Mucosa of gallbladder (tissue), 1 donor: Measurements from ENCODE around the gene GPR78. TPM values are rescaled to one million over a fixed set of nuclear protein-coding genes. Genes with fewer than 3 reads are reported as not detected.
"Not testable (repeated sequence)": the region's sequence is repeated elsewhere in the genome, so short reads cannot be mapped to it uniquely, and the experiment has no call there.

Source experiments
- DNase-seq: peaks from one replicate; pipeline ENCODE4 v3.0.0-alpha.2; 2020; ENCODE audit warnings: low spot score
- total RNA-seq: library from RNA; stranded (reverse); gene quantifications from one replicate; pipeline ENCODE4 v1.2.1, GENCODE V29; 2021
- donor health status: DM: no; HTN: no; CAD: no.

Gene GPR78
- total RNA-seq, 1 donor from 2014 or later, result 0.29 TPM

DNA sequence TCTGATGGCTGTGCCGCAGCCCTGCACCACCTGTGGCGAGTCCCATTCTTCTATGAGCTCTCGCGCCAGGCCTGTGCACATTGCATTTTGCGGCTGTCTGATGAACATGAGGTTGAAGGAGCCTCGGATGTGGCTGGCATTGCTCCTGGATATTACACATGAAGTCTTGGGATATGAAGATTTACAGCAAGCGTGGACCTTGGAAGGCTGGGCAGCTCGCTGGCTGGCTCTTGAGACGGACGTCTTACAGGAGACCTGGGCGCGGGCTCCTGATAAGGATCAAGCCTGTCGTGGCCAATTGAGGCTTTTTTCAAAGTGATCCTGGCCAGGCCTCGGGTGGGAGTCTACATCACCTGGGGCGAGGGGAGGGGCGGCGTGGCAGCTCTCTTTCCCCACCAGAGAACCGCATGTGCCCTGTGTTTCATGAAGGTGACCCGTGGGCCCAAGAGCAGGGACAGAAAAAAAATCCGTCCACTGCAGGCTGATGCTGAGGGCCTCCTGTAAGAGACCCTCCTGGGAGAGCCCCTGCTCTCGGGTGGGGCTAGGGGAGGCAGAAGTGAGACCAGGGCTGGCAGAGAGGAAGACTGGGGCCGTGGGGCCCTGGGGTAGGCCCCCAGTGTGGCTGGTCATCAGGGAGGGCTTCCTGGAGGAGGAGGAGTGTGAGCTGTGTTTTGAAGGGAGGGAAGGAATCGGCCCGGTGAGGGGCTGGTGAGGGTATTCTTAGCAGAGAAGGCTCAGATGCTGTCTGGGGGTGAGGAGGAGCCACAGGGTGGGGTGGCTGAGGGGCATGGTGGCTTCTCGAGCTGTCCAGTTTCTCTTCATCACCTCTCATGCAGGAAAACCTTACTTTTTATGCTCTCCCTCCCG, 36.0 kb downstream of the GPR78 start:
- DNase-seq, result no peak

GRCh38 chr4:8616831-8617230, 36.6 kb downstream of the GPR78 start:
- DNase-seq, result no peak

DNA sequence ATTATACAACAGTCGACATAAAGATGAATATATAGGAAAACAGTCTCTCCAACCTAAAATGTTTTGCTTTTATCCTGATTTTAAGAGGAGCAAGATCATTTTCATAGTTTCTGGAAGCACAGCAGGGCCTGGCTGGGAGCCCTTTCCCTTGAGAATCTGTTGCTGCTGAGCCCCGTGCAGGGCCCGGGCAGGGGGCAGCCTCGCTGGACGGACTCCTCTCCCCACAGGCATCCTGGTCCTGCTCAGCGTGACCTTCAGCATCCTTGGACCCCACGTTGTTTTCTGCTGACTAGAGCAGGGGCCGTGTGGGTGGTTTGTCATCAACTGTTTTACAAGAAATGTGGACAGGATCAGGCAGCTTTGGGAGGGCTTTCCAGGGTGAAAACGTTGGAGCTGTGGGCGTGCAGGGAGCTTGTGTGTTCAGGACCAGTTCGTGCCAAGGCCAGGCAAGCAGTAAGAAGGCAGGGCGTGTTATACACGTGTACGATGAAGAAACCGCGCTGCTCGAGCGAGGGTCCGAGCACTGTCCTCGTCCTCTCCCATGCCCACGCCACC, 37.4 kb downstream of the GPR78 start:
- DNase-seq, result no peak

DNA sequence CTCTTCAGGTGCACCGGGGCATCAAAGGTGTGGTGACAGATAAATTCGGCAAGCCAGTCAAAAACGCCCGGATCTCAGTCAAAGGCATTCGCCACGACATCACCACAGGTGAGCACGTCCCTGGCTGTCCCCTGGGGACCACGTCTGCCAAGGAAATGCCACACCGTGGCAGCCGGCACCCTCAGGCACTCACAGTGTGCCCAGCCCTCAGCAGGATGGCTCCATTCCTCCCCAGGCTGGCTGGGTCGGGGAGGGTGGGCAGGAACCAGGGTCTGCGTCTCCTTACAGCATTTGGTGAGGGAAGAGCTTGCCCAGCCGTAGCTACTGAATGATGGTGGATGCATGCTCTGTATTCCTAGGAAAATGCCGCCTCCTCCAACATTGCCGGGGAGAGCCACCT, 38.2 kb downstream of the GPR78 start:
- DNase-seq, result no peak

DNA sequence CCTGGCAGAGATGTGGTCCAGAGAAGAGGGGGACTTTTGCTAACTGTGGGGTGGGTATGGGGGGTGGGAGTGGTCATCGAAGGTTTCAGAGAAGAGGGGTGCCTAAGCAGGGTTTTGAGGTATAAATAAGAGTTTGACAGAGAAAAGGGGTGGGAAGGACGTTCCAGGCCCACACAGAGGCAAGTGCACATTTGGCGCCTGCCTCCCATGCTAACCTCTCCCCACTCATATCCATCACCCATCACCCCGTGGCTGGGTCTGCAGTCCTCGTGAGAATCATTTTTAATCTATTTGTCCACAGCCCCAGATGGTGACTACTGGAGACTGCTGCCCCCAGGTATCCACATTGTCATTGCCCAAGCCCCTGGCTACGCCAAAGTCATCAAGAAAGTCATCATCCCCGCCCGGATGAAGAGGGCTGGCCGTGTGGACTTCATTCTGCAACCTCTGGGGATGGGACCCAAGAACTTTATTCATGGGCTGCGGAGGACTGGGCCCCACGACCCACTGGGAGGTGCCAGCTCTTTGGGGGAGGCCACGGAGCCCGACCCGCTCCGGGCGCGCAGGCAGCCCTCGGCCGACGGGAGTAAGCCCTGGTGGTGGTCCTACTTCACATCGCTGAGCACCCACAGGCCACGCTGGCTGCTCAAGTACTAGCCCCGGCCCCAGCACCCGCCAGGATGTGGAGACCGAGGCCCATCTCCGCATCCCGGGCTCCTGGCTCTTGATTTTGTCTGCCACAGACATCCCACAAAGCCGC, 38.9 kb downstream of the GPR78 start:
- DNase-seq, result no peak

- not testable (repeated sequence) for DNase-seq
Observed at GRCh38 chr4:8621135-8621534, 40.9 kb downstream of the GPR78 start.

- DNase-seq, result not testable (repeated sequence)
Observed at GRCh38 chr4:8624601-8625272, 44.5 kb downstream of the GPR78 start.

GRCh38 chr4:8630240-8630905, 50.2 kb downstream of the GPR78 start:
- DNase-seq, result not testable (repeated sequence)

GRCh38 chr4:8631896-8632295, 51.7 kb downstream of the GPR78 start:
- not testable (repeated sequence) for DNase-seq

DNA sequence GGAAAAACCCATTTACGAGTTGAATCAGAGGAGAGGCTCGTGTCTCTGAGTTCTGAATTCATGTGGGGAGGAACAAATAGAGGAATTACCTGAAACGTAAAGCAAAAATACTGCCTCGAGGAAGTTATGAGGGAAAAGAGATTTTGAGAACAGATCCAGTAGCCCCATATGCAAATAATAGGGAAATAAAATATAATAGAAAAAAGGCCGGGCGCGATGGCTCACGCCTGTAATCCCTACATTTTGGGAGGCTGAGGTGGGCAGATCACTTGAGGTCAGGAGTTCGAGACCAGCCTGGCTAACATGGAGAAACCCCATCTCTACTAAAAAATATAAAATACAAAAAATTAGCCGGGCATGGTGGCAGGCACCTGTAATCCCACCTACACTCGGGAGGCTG, 54.6 kb downstream of the GPR78 start:
- DNase-seq, result not testable (repeated sequence)

DNA sequence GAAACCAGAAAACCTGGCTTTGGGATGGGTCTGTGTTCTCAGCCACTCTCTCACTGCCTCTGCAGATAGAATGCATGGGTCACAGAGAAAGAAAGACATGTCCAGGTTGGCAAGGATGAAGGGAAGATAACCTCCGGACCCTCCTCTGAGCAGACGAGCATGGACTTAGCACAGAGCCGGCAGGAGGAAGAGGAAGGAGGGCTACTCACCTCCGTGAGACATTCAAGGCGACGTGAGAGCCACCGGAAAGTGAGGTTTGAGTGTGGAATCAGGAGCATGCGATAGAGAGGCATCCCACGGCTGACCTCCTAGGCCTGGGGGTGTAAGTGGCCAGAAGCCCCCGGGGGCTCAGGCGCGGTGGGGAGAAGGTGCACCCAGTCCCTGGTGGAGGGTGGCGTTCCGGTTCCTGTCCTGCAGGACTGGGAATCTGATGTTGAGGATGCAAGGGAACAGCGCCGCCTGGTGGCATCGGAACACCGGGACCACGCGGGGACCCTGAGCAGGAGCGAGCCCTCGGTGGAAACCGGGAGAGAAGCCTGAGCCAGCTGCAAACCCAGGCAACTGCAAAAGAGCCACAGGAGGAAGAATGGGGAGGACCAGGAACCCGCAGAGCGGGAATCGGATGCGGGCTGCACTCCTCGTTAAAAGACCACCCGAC, 55.8 kb downstream of the GPR78 start:
- DNase-seq, result not testable (repeated sequence)

Other genes with a start within 250 kb of the GPR78 start
- gene ACOX3, start 139.7 kb upstream of the GPR78 start, total RNA-seq, result 29.0 TPM
- gene TRMT44, start 139.6 kb upstream of the GPR78 start, total RNA-seq, result 22.8 TPM
- 6.3 TPM for gene CPZ, start 12.4 kb downstream of the GPR78 start, total RNA-seq